DND-41 (cell line): ENCODE results near the gene SEC24C.

ENCODE experiments used
- EZH2 ChIP-seq: IDR thresholded peaks from 3 replicates; pipeline ENCODE4 v1.6.1; 2012; ENCODE audit warnings: borderline replicate concordance, low read depth, mild to moderate bottlenecking, moderate library complexity, low read length, inconsistent platforms; ENCODE audit not compliant: severe bottlenecking
- TF ChIP-seq, protein P1 (sequence below): IDR thresholded peaks from 2 replicates; pipeline ENCODE4 v1.5.1; 2012; ENCODE audit warnings: borderline replicate concordance, low read length, moderate library complexity, mild to moderate bottlenecking; ENCODE audit not compliant: poor library complexity, severe bottlenecking; ENCODE audit errors: extremely low read depth

DNA sequence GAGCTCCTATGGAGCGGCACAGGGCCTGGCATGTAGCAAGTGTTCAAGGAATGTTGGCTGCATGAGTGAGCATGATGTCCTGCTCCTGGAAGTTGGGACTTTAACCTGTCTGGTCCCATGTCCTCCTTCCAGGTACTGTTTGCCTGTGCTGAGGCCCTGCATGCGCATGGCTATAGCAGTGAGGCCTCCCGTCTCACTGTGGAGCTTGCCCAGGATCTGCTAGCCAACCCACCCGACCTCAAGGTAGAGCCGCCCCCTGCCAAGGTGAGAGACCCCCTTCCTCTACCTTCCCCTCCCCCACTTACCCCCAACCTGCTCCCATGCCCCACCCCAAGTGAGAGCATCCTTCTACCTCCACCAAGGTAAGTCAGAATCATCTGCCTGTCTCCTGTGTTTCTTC lies 49.3 kb downstream of the SEC24C start:
- TF ChIP-seq, protein P1, sequence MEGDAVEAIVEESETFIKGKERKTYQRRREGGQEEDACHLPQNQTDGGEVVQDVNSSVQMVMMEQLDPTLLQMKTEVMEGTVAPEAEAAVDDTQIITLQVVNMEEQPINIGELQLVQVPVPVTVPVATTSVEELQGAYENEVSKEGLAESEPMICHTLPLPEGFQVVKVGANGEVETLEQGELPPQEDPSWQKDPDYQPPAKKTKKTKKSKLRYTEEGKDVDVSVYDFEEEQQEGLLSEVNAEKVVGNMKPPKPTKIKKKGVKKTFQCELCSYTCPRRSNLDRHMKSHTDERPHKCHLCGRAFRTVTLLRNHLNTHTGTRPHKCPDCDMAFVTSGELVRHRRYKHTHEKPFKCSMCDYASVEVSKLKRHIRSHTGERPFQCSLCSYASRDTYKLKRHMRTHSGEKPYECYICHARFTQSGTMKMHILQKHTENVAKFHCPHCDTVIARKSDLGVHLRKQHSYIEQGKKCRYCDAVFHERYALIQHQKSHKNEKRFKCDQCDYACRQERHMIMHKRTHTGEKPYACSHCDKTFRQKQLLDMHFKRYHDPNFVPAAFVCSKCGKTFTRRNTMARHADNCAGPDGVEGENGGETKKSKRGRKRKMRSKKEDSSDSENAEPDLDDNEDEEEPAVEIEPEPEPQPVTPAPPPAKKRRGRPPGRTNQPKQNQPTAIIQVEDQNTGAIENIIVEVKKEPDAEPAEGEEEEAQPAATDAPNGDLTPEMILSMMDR = no peak
- TF ChIP-seq EZH2 = no peak
